H1 (cell line): ENCODE measurements around the gene PARD6A. TPM values are rescaled to one million over a fixed set of nuclear protein-coding genes. Genes with fewer than 3 reads are reported as not detected.
A peak's percentile ranks its signal among the peaks of the same experiment; 100 is the strongest.

ENCODE experiments used
- CTCF ChIA-PET: fragments of 300-600 bp; sonication (Branson Sonifier 250); formaldehyde crosslinking; loops from one replicate; lab custom pipeline; 2021; ENCODE audit not compliant: partially characterized antibody; lab: Charles Lee
- POLR2A ChIA-PET: fragments of 300-600 bp; sonication (Branson Sonifier 250); formaldehyde crosslinking; loops from one replicate; lab custom pipeline; 2021; ENCODE audit warnings: inconsistent platforms; ENCODE audit not compliant: partially characterized antibody; lab: Charles Lee
- DNase-seq, 2 experiments: peaks; one replicate each; pipeline versions ENCODE4 v3.0.0 to v3.0.0-alpha.2; 2010 to 2022; ENCODE audit warnings: low spot score in 2 of 2, low read depth in 1 of 2, mixed read lengths in 1 of 2
- FAIRE-seq: peaks from 2 replicates; lab custom pipeline; 2011; peaks lifted over from hg19 to GRCh38; lab: Jason Lieb, UNC
- H2AFZ ChIP-seq: 2 replicates; pipeline ENCODE4 v1.8.1; 2012; ENCODE audit warnings: low read length, inconsistent platforms
- H2AK5ac ChIP-seq: 2 replicates; pipeline ENCODE4 v1.6.1; 2013; ENCODE audit warnings: low read depth, low read length
- H2BK120ac ChIP-seq: replicated peaks from 2 replicates; pipeline ENCODE3; 2013; ENCODE audit warnings: low read depth, low read length, inconsistent platforms
- H2BK12ac ChIP-seq: 2 replicates; pipeline ENCODE4 v1.6.1; 2013; ENCODE audit warnings: low read depth, low read length
- H2BK15ac ChIP-seq: 2 replicates; pipeline ENCODE4 v1.6.1; 2013; ENCODE audit warnings: low read length
- H2BK20ac ChIP-seq: 2 replicates; pipeline ENCODE4 v1.6.1; 2013; ENCODE audit warnings: low read length
- H2BK5ac ChIP-seq: 2 replicates; pipeline ENCODE4 v1.6.1; 2013; ENCODE audit warnings: low read depth, low read length
- H3K14ac ChIP-seq: 2 replicates; pipeline ENCODE4 v1.6.1; 2013; ENCODE audit warnings: inconsistent platforms; ENCODE audit not compliant: insufficient read length
- H3K18ac ChIP-seq: 2 replicates; pipeline ENCODE4 v1.6.1; 2013; ENCODE audit warnings: low read length; ENCODE audit errors: extremely low read depth
- H3K23ac ChIP-seq: 2 replicates; pipeline ENCODE4 v1.6.1; 2013; ENCODE audit warnings: inconsistent platforms; ENCODE audit not compliant: insufficient read length
- H3K23me2 ChIP-seq: 2 replicates; pipeline ENCODE4 v1.6.1; 2013; ENCODE audit warnings: low read depth, low read length
- H3K27ac ChIP-seq: 2 replicates; pipeline ENCODE4 v1.6.1; 2011; ENCODE audit warnings: low read depth, low read length, inconsistent platforms
- H3K27me3 ChIP-seq, 4 experiments: replicated peaks in 1 of 4; 1 replicate in 1 of 4; 2 replicates in 3 of 4; pipeline versions ENCODE4 v1.6.1 to v1.8.1; 2011 to 2013; ENCODE audit warnings: low read length in 3 of 4, mild to moderate bottlenecking in 3 of 4, inconsistent platforms in 2 of 4, mixed read lengths in 2 of 4, moderate library complexity in 1 of 4; ENCODE audit not compliant: control insufficient read depth in 3 of 4, insufficient read depth in 3 of 4; ENCODE audit errors: extremely low read depth in 1 of 4
- H3K36me3 ChIP-seq, 4 experiments: 2 replicates each; pipeline versions ENCODE4 v1.6.1 to v1.8.1; 2011 to 2013; ENCODE audit warnings: mild to moderate bottlenecking in 4 of 4, low read length in 3 of 4, moderate library complexity in 2 of 4, control low read depth in 1 of 4, inconsistent platforms in 1 of 4; ENCODE audit not compliant: insufficient read depth in 4 of 4, control insufficient read depth in 2 of 4
- H3K4ac ChIP-seq: replicated peaks from 2 replicates; pipeline ENCODE3; 2013; ENCODE audit warnings: low read length, low read depth, mixed read lengths, inconsistent platforms; ENCODE audit not compliant: insufficient read length
- H3K4me1 ChIP-seq, 4 experiments: replicated peaks in 1 of 4; 1 replicate in 1 of 4; 2 replicates in 3 of 4; pipeline versions ENCODE4 v1.6.1 to v1.8.1; 2011 to 2013; ENCODE audit warnings: low read length in 3 of 4, inconsistent platforms in 2 of 4, mixed read lengths in 1 of 4; ENCODE audit not compliant: insufficient read depth in 4 of 4, control insufficient read depth in 3 of 4
- H3K4me2 ChIP-seq, 2 experiments: 2 replicates each; pipeline versions ENCODE4 v1.6.1 to v1.8.1; 2011 to 2013; ENCODE audit warnings: low read depth in 2 of 2, low read length in 2 of 2, control low read depth in 1 of 2, inconsistent platforms in 1 of 2, mild to moderate bottlenecking in 1 of 2; ENCODE audit not compliant: insufficient read depth in 1 of 2
- H3K4me3 ChIP-seq, 4 experiments: fragments of 200-600, 300-600 bp in 1 of 4; sonication (generic), shearing (Covaris generic), sonication (Bioruptor Twin) in 1 of 4; 2 replicates each; pipeline versions ENCODE4 v1.5.1 to v1.8.1; 2011 to 2016; ENCODE audit warnings: low read length in 4 of 4, low read depth in 3 of 4, control low read depth in 2 of 4, inconsistent platforms in 2 of 4, mild to moderate bottlenecking in 2 of 4, mixed read lengths in 1 of 4, moderate library complexity in 1 of 4; ENCODE audit not compliant: insufficient read depth in 2 of 4; ENCODE audit errors: extremely low read depth in 1 of 4
- H3K56ac ChIP-seq: replicated peaks from 2 replicates; pipeline ENCODE3; 2013; ENCODE audit warnings: low read depth, mild to moderate bottlenecking, mixed read lengths, low read length, inconsistent platforms; ENCODE audit not compliant: insufficient read length
- H3K79me1 ChIP-seq: 2 replicates; pipeline ENCODE4 v1.6.1; 2013; ENCODE audit warnings: low read depth, low read length, control low read depth
- H3K79me2 ChIP-seq, 2 experiments: 2 replicates each; pipeline versions ENCODE4 v1.6.1 to v1.8.1; 2012 to 2013; ENCODE audit warnings: low read length in 2 of 2, mild to moderate bottlenecking in 2 of 2, inconsistent platforms in 1 of 2; ENCODE audit not compliant: insufficient read depth in 2 of 2, control insufficient read depth in 1 of 2
- H3K9ac ChIP-seq, 4 experiments: replicated peaks in 1 of 4; 1 replicate in 1 of 4; 2 replicates in 3 of 4; pipeline versions ENCODE4 v1.6.1 to v1.8.1; 2011 to 2013; ENCODE audit warnings: low read depth in 3 of 4, low read length in 3 of 4, control low read depth in 2 of 4, mild to moderate bottlenecking in 2 of 4, moderate library complexity in 2 of 4, inconsistent platforms in 1 of 4; ENCODE audit errors: extremely low read depth in 1 of 4
- H3K9me3 ChIP-seq, 2 experiments: 2 replicates each; pipeline versions ENCODE4 v1.6.1 to v1.8.1; 2012 to 2013; ENCODE audit warnings: mild to moderate bottlenecking in 2 of 2, moderate library complexity in 2 of 2, control low read depth in 1 of 2, inconsistent platforms in 1 of 2, low read depth in 1 of 2, low read length in 1 of 2, mixed read lengths in 1 of 2; ENCODE audit not compliant: insufficient read depth in 2 of 2
- H4K20me1 ChIP-seq, 2 experiments: replicated peaks in 1 of 2; 2 replicates each; pipeline versions ENCODE3 to v1.8.1; 2011 to 2013; ENCODE audit warnings: inconsistent platforms in 2 of 2, low read length in 2 of 2, mild to moderate bottlenecking in 1 of 2; ENCODE audit not compliant: insufficient read depth in 2 of 2, control insufficient read depth in 1 of 2
- H4K5ac ChIP-seq: 2 replicates; pipeline ENCODE4 v1.6.1; 2013; ENCODE audit warnings: low read length, low read depth, mixed read lengths, inconsistent platforms; ENCODE audit not compliant: insufficient read length
- H4K8ac ChIP-seq: 2 replicates; pipeline ENCODE4 v1.8.0; 2013; ENCODE audit warnings: mild to moderate bottlenecking, moderate library complexity, low read length, inconsistent platforms; ENCODE audit not compliant: insufficient read depth; ENCODE audit errors: extremely low read depth
- H4K91ac ChIP-seq: replicated peaks from 2 replicates; pipeline ENCODE3; 2013; ENCODE audit warnings: low read length, mixed read lengths, inconsistent platforms; ENCODE audit not compliant: insufficient read length
- ASH2L ChIP-seq: fragments of 200-600, 300-600 bp; sonication (generic); IDR thresholded peaks from one replicate; pipeline ENCODE4 v1.7.1; 2017; ENCODE audit warnings: low read length
- CBX5 ChIP-seq: fragments of 300-800, 300-1000 bp; sonication (generic); IDR thresholded peaks from 2 replicates; pipeline ENCODE4 v1.7.1; 2016; ENCODE audit warnings: antibody characterized with exemption, low read length, low read depth
- CHD1 ChIP-seq: IDR thresholded peaks from 2 replicates; pipeline ENCODE4 v1.6.1; 2012; ENCODE audit warnings: low read depth, low read length, improper control_type of control experiment
- CTBP2 ChIP-seq: IDR thresholded peaks from 2 replicates; pipeline ENCODE4 v1.7.0; 2011; ENCODE audit warnings: borderline replicate concordance, mild to moderate bottlenecking, moderate library complexity, mixed read lengths, low read length; ENCODE audit not compliant: insufficient read depth, insufficient read length
- KDM5A ChIP-seq: fragments of 200-600 bp; IDR thresholded peaks from 2 replicates; pipeline ENCODE4 v1.7.1; 2012; ENCODE audit warnings: mild to moderate bottlenecking, low read length, inconsistent platforms, mixed read lengths
- MAFK ChIP-seq: IDR thresholded peaks from 2 replicates; pipeline ENCODE4 v1.6.1; 2012; ENCODE audit warnings: low read depth, mild to moderate bottlenecking, improper control_type of control experiment, low read length
- NANOG ChIP-seq: IDR thresholded peaks from 2 replicates; pipeline ENCODE4 v1.6.1; 2011; ENCODE audit warnings: low read length, low read depth, mild to moderate bottlenecking, inconsistent platforms; ENCODE audit not compliant: insufficient read depth, poor library complexity, severe bottlenecking
- POLR2AphosphoS5 ChIP-seq: IDR thresholded peaks from 2 replicates; pipeline ENCODE4 v1.6.1; 2011; ENCODE audit warnings: low read depth, low read length
- SIN3A ChIP-seq, 2 experiments: IDR thresholded peaks in 1 of 2; conservative IDR thresholded peaks in 1 of 2; 2 replicates each; pipeline ENCODE4 v1.6.1; 2011 to 2012; ENCODE audit warnings: low read length in 2 of 2, improper control_type of control experiment in 1 of 2, low read depth in 1 of 2, mild to moderate bottlenecking in 1 of 2
- SRF ChIP-seq: IDR thresholded peaks from 2 replicates; pipeline ENCODE4 v1.6.1; 2011; ENCODE audit warnings: mild to moderate bottlenecking, low read depth, low read length, moderate library complexity
- YY1 ChIP-seq: IDR thresholded peaks from 2 replicates; pipeline ENCODE4 v1.6.1; 2011; ENCODE audit warnings: low read depth, mild to moderate bottlenecking, low read length
- whole genome bisulfite sequencing, 2 experiments: shearing (Covaris generic) in 1 of 2; methylation state at CpG; one replicate each; pipeline versions ENCODE4 v1.1.6 to v1.1.7; 2013 to 2015; ENCODE audit warnings: low lambda C conversion rate in 2 of 2, mixed read lengths in 2 of 2, inconsistent platforms in 1 of 2, low coverage in 1 of 2, missing lambda C conversion rate in 1 of 2; ENCODE audit not compliant: insufficient replicate concordance in 2 of 2, insufficient coverage in 1 of 2, insufficient read length in 1 of 2; ENCODE audit errors: extremely low coverage in 1 of 2, missing lambda C conversion rate in 1 of 2; 5-methylcytosine and 5-hydroxymethylcytosine counted together
- polyA plus RNA-seq, 7 experiments: library from polyadenylated mRNA; depleted of rRNA in 3 of 7; stranded (reverse) in 5 of 7; unstranded in 2 of 7; fragments of >200 nt in 5 of 7; fragments of 200-250 nt in 2 of 7; gene quantifications; 1 replicate in 5 of 7; 2 replicates in 1 of 7; 4 replicates in 1 of 7; pipeline versions ENCODE4 v1.2.1 to v1.2.3, GENCODE V29; 2011 to 2013; ENCODE audit warnings: missing spikeins in 2 of 7, mixed read lengths in 2 of 7
- total RNA-seq: library from RNA; stranded (reverse); fragmentation: NEBNext Ultra II Directional; extraction: Animal tissue kit (Norgen Biotek cat#: 25700); gene quantifications from 2 replicates; pipeline ENCODE4 v1.2.1, GENCODE V29; 2021
- TF ChIP-seq, protein P1 (sequence below): IDR thresholded peaks from 2 replicates; pipeline ENCODE4 v1.6.1; 2012; ENCODE audit warnings: inconsistent platforms

Gene PARD6A
- total and polyA plus RNA-seq, 2 of the 8 experiments (the other 6 are each of a cell fraction or from before 2014, with no cell fraction given): 15.1 to 21.8 TPM

DNA sequence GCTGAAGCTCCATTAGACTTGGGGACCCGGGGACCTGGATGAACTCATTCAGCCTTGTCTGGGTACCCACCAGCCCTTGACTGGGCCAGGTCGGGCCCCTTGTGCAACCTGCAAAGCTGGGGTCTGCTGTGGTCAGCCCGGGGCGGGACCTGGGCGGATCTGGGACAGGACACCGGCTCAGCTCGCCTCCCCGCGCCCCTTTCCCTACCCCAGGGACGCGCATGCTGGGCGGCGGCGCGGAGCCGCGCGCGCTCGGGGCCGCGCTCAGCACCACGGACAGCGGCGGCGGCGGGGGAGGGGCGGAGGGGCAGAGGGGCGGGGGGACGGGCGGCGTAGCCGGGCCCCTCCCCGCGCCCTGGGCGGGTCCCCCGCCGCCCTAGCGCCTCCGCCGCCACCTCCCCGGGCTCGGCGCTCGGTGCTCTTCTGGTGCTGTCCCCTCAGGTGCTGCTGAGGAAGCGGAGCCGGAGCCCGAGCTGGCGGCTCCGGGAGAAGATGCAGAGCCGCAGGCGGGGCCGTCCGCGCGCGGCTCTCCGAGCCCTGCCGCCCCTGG, 8.1 kb upstream of the PARD6A start:
- H3K36me3 ChIP-seq: 0 out of 8 replicates have a peak, but pooled peaks cover 0 to 4% (median 0%) of the 10 kb centered on the region in 4 experiments
- no peak overlapping the region for H4K5ac ChIP-seq
- no peak overlapping the region for H3K4ac ChIP-seq
- H2BK120ac ChIP-seq: no peak overlapping the region
- H3K79me2 ChIP-seq: no peaks in the 10 kb centered on the region
- FAIRE-seq (no peak), DNase-seq (peak in 1 of 2 experiments; percentile 83)
- 52% methylated on average over 2 of the region's 59 CpGs; no CpG with 5 or more reads in 1 of the 2 experiments for WGBS, 2 experiments
- no peak overlapping the region for H3K9ac ChIP-seq
- H4K91ac ChIP-seq: no peak overlapping the region
- H2AK5ac ChIP-seq: no peak overlapping the region
- H3K18ac ChIP-seq: no peak overlapping the region
- H3K9me3 ChIP-seq: no peaks in the 10 kb centered on the region
- CTCF ChIA-PET: interaction anchor here (0.5 to 18.0 kb wide), 9 partner anchors 10 to 143 kb away, joined by 3 to 202 read pairs (median 5); partner anchors contain the start of genes ACD, C16orf86, ENKD1 and PARD6A
- no peaks in the 10 kb centered on the region for H3K79me1 ChIP-seq
- no peak overlapping the region for H3K27ac ChIP-seq
- H2BK15ac ChIP-seq: no peak overlapping the region
- no peak overlapping the region for H3K14ac ChIP-seq
- POLR2A ChIA-PET: interaction anchor here (0.7 to 1.7 kb wide), 4 partner anchors 11 to 282 kb away, joined by 3 to 4 read pairs (median 4); partner anchors contain the start of gene CTCF
- no peak overlapping the region for H3K23ac ChIP-seq
- H3K56ac ChIP-seq: no peak overlapping the region
- no peak overlapping the region for H2AFZ ChIP-seq
- H3K27me3 ChIP-seq: peaks cover 2 to 29% (median 20%) of the 10 kb centered on the region in 4 experiments; a peak in 5 of 7 replicates
- peaks cover 0 to 18% (median 7%) of the 10 kb centered on the region in 4 experiments; a peak in 5 of 7 replicates for H3K4me1 ChIP-seq
- no peak overlapping the region for H2BK12ac ChIP-seq
- H3K4me2 ChIP-seq: peak overlapping the region; percentile 64 to 96
- no peak overlapping the region for H4K8ac ChIP-seq
- H3K23me2 ChIP-seq: peaks cover 5% of the 10 kb centered on the region; the same call in 1 of the 2 replicates
- peak overlapping the region; percentile 47 to 76 (median 58) for H3K4me3 ChIP-seq
- no peak overlapping the region for H2BK5ac ChIP-seq
- H4K20me1 ChIP-seq: peaks cover 5 to 15% of the 10 kb centered on the region in 2 experiments
- H2BK20ac ChIP-seq: no peak overlapping the region
- TF ChIP-seq POLR2AphosphoS5 (no peak), ASH2L (no peak), NANOG (peak; percentile 1), CBX5 (no peak), CTBP2 (no peak), CHD1 (no peak), MAFK (no peak), SIN3A (conservative IDR thresholded peaks at IDR 0.05 in 1 of 2, IDR thresholded peaks at IDR 0.05 in 1 of 2; ENCODE audit: low read depth in 1 of 2, low read length in 2 of 2) (peak; percentile 18 to 80; a peak in 1 of 4 replicates), YY1 (no peak), SRF (no peak), KDM5A (no peak)
- TF ChIP-seq, protein P1, sequence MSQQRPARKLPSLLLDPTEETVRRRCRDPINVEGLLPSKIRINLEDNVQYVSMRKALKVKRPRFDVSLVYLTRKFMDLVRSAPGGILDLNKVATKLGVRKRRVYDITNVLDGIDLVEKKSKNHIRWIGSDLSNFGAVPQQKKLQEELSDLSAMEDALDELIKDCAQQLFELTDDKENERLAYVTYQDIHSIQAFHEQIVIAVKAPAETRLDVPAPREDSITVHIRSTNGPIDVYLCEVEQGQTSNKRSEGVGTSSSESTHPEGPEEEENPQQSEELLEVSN: no peak
